Nephron (organoid): Measurements from ENCODE around the gene ZSCAN16.

Experiments
- H3K27ac Mint-ChIP-seq, 3 experiments: 2 replicates each; pipeline ENCODE4 v1.8.0; 2020; ENCODE audit warnings: mixed read lengths in 3 of 3, mild to moderate bottlenecking in 2 of 3, moderate library complexity in 1 of 3
- H3K27me3 Mint-ChIP-seq: 2 replicates; pipeline ENCODE4 v1.8.0; 2021; ENCODE audit warnings: low read depth, mild to moderate bottlenecking, moderate library complexity, mixed read lengths
- H3K36me3 Mint-ChIP-seq: 2 replicates; pipeline ENCODE4 v1.8.0; 2020; ENCODE audit warnings: low read depth, mixed read lengths
- H3K4me1 Mint-ChIP-seq: 2 replicates; pipeline ENCODE4 v1.8.0; 2020; ENCODE audit warnings: mixed read lengths
- H3K4me3 Mint-ChIP-seq, 3 experiments: 2 replicates each; pipeline ENCODE4 v1.8.0; 2020; ENCODE audit warnings: mild to moderate bottlenecking in 3 of 3, mixed read lengths in 3 of 3, moderate library complexity in 2 of 3
- H3K9me3 Mint-ChIP-seq: 2 replicates; pipeline ENCODE4 v1.8.0; 2020; ENCODE audit warnings: mixed read lengths
- TF ChIP-seq, protein P1 (sequence below), 3 experiments: fragments of 200-600 bp; sonication (generic); IDR thresholded peaks; one replicate each; pipeline ENCODE4 v1.5.0; 2021; ENCODE audit warnings: antibody characterized with exemption in 3 of 3; ENCODE audit not compliant: unreplicated experiment in 3 of 3

ZSCAN16 gene

DNA sequence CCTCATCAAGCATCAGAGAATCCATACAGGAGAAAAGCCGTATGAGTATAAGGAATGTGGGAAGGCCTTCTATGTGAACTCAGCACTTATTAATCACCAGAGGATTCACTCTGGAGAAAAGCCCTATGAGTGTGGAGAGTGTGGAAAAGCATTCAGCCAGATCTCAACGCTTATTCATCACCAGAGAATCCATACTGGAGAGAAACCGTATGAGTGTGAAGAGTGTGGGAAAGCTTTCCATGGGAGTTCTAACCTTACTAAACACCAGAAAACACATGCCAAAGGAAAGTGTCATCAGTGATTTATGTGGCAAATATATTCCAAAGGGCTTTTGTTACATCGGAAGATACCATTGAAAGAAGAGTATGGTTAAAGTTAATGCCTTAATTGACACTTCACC, 42.7 kb downstream of the ZSCAN16 start:
- H3K4me3 Mint-ChIP-seq = no peak overlapping the region
- H3K4me1 Mint-ChIP-seq = peaks cover 12% of the 10 kb centered on the region
- H3K36me3 Mint-ChIP-seq = peaks cover 28% of the 10 kb centered on the region
- TF ChIP-seq, protein P1, sequence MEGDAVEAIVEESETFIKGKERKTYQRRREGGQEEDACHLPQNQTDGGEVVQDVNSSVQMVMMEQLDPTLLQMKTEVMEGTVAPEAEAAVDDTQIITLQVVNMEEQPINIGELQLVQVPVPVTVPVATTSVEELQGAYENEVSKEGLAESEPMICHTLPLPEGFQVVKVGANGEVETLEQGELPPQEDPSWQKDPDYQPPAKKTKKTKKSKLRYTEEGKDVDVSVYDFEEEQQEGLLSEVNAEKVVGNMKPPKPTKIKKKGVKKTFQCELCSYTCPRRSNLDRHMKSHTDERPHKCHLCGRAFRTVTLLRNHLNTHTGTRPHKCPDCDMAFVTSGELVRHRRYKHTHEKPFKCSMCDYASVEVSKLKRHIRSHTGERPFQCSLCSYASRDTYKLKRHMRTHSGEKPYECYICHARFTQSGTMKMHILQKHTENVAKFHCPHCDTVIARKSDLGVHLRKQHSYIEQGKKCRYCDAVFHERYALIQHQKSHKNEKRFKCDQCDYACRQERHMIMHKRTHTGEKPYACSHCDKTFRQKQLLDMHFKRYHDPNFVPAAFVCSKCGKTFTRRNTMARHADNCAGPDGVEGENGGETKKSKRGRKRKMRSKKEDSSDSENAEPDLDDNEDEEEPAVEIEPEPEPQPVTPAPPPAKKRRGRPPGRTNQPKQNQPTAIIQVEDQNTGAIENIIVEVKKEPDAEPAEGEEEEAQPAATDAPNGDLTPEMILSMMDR (IDR thresholded peaks at IDR 0.05; ENCODE audit: unreplicated experiment in 3 of 3) = no peak
- no peak overlapping the region for H3K27ac Mint-ChIP-seq
- no peaks in the 10 kb centered on the region for H3K9me3 Mint-ChIP-seq
- no peaks in the 10 kb centered on the region for H3K27me3 Mint-ChIP-seq

DNA sequence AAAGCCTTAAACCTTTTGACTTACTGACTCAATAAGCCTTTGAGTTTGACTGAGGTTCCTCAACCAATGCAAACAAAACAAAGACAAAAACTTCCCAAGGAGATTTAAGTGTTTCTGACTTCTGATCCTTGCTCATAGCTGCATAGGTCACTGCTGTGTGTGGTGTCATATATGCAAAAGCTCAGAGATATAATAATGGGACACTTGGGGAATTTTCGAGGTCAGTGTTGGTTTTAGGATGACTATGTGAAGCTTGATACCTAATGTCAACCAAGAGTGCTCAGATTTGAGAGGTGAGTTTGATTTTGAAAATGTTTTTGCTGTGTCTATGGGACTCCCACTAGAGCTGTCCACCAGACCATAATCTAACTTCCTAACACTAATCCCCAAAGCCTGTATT, 43.5 kb downstream of the ZSCAN16 start:
- H3K4me1 Mint-ChIP-seq = peaks cover 7% of the 10 kb centered on the region
- H3K27me3 Mint-ChIP-seq = no peaks in the 10 kb centered on the region
- peaks cover 24% of the 10 kb centered on the region for H3K36me3 Mint-ChIP-seq
- no peak overlapping the region for H3K4me3 Mint-ChIP-seq
- TF ChIP-seq, protein P1 (IDR thresholded peaks at IDR 0.05; ENCODE audit: unreplicated experiment in 3 of 3) = no peak
- no peak overlapping the region for H3K27ac Mint-ChIP-seq
- no peaks in the 10 kb centered on the region for H3K9me3 Mint-ChIP-seq

DNA sequence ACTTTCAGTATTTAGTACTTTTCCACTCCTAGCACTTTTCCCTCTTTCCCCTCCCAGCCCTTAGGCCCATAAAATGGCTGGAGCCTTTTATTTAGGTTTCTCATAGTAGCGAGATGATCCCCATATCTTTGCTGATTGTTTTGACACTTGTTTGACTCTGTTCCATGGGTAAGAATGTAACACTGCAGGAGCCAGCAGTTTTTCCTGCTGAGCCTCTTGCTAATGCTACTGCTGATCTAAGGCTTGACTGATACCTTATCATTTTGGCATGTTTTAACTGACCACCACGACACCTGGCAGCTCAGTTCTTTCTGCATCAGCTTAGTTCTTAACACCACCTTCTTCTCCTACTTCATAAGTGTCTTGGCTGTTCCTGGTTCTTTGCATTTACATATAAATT, 46.9 kb downstream of the ZSCAN16 start:
- peaks cover 28% of the 10 kb centered on the region for H3K36me3 Mint-ChIP-seq
- H3K27ac Mint-ChIP-seq = no peak overlapping the region
- no peaks in the 10 kb centered on the region for H3K9me3 Mint-ChIP-seq
- no peaks in the 10 kb centered on the region for H3K4me1 Mint-ChIP-seq
- H3K27me3 Mint-ChIP-seq = peaks cover 4% of the 10 kb centered on the region
- TF ChIP-seq, protein P1 (IDR thresholded peaks at IDR 0.05; ENCODE audit: unreplicated experiment in 3 of 3) = no peak
- no peak overlapping the region for H3K4me3 Mint-ChIP-seq

DNA sequence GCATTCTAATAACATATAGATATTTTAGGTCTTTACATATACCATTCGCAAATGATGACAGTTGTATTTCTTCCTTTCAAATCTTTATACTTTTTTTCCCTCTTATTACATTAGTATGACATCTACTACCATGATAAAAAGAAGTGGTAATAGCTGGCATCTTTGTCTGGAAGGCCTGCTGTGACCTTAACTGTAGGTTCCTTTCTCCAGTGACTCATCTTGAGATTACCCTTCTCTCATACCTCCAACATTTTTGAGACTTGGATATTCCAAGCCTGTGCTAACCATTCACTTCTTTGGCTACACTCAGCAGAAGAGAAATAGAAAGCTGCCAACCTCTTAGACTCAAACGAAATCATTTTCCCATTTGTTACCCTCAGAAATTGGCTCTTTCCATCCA, 47.6 kb downstream of the ZSCAN16 start:
- peaks cover 4% of the 10 kb centered on the region for H3K27me3 Mint-ChIP-seq
- no peak overlapping the region for H3K4me3 Mint-ChIP-seq
- no peaks in the 10 kb centered on the region for H3K4me1 Mint-ChIP-seq
- TF ChIP-seq, protein P1 (IDR thresholded peaks at IDR 0.05; ENCODE audit: unreplicated experiment in 3 of 3) = no peak
- H3K36me3 Mint-ChIP-seq = peaks cover 28% of the 10 kb centered on the region
- no peaks in the 10 kb centered on the region for H3K9me3 Mint-ChIP-seq
- H3K27ac Mint-ChIP-seq = no peak overlapping the region

DNA sequence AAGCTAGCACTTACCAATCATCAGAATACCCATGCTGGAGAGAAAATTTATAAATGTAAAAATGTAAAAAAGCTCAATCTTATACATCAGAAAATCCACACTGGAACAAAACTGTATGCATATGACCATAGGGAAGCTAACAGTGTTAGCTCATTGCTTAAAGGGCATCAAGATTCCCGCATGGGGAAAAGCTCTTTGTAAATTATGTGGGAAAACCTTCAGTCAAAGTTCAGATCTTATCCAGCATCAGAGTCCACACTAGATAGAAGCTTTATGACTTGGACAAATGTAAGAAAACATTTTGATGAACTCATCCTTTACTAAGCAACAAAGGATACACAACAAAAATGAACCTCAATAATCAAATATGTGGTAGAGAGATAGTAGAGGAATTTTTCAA, 52.0 kb downstream of the ZSCAN16 start:
- Mint-ChIP-seq H3K9me3 (peaks cover 4% of the 10 kb centered on the region), H3K4me3 (no peak overlapping the region), H3K27me3 (peaks cover 18% of the 10 kb centered on the region), H3K27ac (no peak overlapping the region), H3K36me3 (peaks cover 7% of the 10 kb centered on the region), H3K4me1 (no peaks in the 10 kb centered on the region)
- TF ChIP-seq, protein P1 (IDR thresholded peaks at IDR 0.05; ENCODE audit: unreplicated experiment in 3 of 3) = no peak
